ENCODE measurements around the gene ACMSD. TPM values are rescaled to one million over a fixed set of nuclear protein-coding genes. Genes with fewer than 3 reads are reported as not detected.

The ACMSD gene
- polyA plus RNA-seq, 1 of the 3 experiments (the other 2 are of a cell fraction), result not detected

- TF ChIP-seq ZBTB33 (IDR thresholded peaks at IDR 0.05; ENCODE audit: borderline replicate concordance, low read depth) (no peak), TCF12 (IDR thresholded peaks at IDR 0.05) (no peak), FOSL2 (IDR thresholded peaks at IDR 0.05; ENCODE audit: borderline replicate concordance, low read depth) (no peak), EP300 (IDR thresholded peaks at IDR 0.05; ENCODE audit: borderline replicate concordance in 1 of 2, low read depth in 1 of 2, low read length in 1 of 2) (no peak), NRF1 (IDR thresholded peaks at IDR 0.05; ENCODE audit: low read depth, low read length) (no peak)
Measured at GRCh38 chr2:134944975-134945374, 106.6 kb downstream of the ACMSD start (continued).

DNA sequence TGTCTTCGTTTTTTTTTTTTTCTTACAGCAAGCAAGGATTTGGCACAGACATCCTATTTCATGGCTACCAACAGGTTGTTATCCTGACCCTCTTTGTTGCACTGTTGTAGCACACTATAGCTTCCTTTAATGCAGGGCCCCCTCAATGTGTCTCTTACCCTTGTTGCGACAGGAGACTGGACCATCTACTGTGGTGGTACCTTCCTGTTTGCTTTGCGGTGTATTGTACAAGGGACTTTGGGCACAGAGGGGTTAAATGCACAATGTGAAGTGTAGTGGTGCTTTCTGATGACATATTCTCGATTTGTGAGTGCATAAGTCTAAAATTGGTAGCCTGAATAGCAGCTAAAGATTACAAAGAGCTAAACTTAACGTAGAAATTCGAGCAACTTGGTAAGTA, 107.7 kb downstream of the ACMSD start:
- WGBS (ENCODE audit: low lambda C conversion rate), result 85% methylated on average over 6 of the region's 6 CpGs

More for the DNA sequence above, 107.7 kb downstream of the ACMSD start:
- H3K4me2 ChIP-seq, result no peak overlapping the region
- no peak overlapping the region for H3K4me3 ChIP-seq (ENCODE audit: low read depth in 2 of 2, low read length in 1 of 2)
- H3K36me3 ChIP-seq (replicated peaks in 1 of 2; ENCODE audit: control insufficient read depth in 1 of 2, insufficient read depth in 2 of 2, low read length in 1 of 2), result peaks cover 69 to 85% of the 10 kb centered on the region in 2 experiments
- H3F3A ChIP-seq (replicated peaks; ENCODE audit: insufficient read depth), result peaks cover 16% of the 10 kb centered on the region
- POLR2A ChIA-PET, result no interaction called here
- H3K9me3 ChIP-seq, result no peaks in the 10 kb centered on the region
- DNase-seq, result no peak
- no peaks in the 10 kb centered on the region for H3K9me2 ChIP-seq
- no peak overlapping the region for H2AFZ ChIP-seq (ENCODE audit: low read depth)
- CTCF ChIA-PET, result interaction anchor here (0.6 to 1.7 kb wide), 4 partner anchors 10 to 38 kb away, joined by 3 to 7 read pairs (median 3); no protein-coding TSS in a partner anchor
- no peaks in the 10 kb centered on the region for H3K4me1 ChIP-seq (ENCODE audit: control insufficient read depth in 1 of 2, insufficient read depth in 2 of 2, low read depth in 1 of 2, low read length in 1 of 2)
- H4K20me1 ChIP-seq (ENCODE audit: insufficient read depth), result no peaks in the 10 kb centered on the region; the same call in 1 of the 2 replicates
- H3K79me2 ChIP-seq (ENCODE audit: insufficient read depth), result peaks cover 60% of the 10 kb centered on the region; the same call in 1 of the 2 replicates
- TF ChIP-seq, protein P1, sequence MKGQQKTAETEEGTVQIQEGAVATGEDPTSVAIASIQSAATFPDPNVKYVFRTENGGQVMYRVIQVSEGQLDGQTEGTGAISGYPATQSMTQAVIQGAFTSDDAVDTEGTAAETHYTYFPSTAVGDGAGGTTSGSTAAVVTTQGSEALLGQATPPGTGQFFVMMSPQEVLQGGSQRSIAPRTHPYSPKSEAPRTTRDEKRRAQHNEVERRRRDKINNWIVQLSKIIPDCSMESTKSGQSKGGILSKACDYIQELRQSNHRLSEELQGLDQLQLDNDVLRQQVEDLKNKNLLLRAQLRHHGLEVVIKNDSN (IDR thresholded peaks at IDR 0.05; ENCODE audit: borderline replicate concordance, low read depth), result no peak
- TF ChIP-seq, protein P2, sequence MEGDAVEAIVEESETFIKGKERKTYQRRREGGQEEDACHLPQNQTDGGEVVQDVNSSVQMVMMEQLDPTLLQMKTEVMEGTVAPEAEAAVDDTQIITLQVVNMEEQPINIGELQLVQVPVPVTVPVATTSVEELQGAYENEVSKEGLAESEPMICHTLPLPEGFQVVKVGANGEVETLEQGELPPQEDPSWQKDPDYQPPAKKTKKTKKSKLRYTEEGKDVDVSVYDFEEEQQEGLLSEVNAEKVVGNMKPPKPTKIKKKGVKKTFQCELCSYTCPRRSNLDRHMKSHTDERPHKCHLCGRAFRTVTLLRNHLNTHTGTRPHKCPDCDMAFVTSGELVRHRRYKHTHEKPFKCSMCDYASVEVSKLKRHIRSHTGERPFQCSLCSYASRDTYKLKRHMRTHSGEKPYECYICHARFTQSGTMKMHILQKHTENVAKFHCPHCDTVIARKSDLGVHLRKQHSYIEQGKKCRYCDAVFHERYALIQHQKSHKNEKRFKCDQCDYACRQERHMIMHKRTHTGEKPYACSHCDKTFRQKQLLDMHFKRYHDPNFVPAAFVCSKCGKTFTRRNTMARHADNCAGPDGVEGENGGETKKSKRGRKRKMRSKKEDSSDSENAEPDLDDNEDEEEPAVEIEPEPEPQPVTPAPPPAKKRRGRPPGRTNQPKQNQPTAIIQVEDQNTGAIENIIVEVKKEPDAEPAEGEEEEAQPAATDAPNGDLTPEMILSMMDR (IDR thresholded peaks at IDR 0.05), result no peak
- TF ChIP-seq JUND (IDR thresholded peaks at IDR 0.05), result no peak
- TF ChIP-seq EZH2phosphoT487 (IDR thresholded peaks at IDR 0.05; ENCODE audit: borderline replicate concordance, low read depth), result no peak
- no peak for TF ChIP-seq GATA2 (CRISPR knock-in tag; IDR thresholded peaks at IDR 0.05)
- no peak for TF ChIP-seq GABPA (IDR thresholded peaks at IDR 0.05; ENCODE audit: low read depth)
- TF ChIP-seq MXI1 (IDR thresholded peaks at IDR 0.05; ENCODE audit: low read depth, low read length), result no peak
- TF ChIP-seq NRF1 (IDR thresholded peaks at IDR 0.05; ENCODE audit: low read depth, low read length), result no peak
- TF ChIP-seq CHD2 (IDR thresholded peaks at IDR 0.05; ENCODE audit: low read length, partially characterized antibody), result no peak
- TF ChIP-seq, protein P3, sequence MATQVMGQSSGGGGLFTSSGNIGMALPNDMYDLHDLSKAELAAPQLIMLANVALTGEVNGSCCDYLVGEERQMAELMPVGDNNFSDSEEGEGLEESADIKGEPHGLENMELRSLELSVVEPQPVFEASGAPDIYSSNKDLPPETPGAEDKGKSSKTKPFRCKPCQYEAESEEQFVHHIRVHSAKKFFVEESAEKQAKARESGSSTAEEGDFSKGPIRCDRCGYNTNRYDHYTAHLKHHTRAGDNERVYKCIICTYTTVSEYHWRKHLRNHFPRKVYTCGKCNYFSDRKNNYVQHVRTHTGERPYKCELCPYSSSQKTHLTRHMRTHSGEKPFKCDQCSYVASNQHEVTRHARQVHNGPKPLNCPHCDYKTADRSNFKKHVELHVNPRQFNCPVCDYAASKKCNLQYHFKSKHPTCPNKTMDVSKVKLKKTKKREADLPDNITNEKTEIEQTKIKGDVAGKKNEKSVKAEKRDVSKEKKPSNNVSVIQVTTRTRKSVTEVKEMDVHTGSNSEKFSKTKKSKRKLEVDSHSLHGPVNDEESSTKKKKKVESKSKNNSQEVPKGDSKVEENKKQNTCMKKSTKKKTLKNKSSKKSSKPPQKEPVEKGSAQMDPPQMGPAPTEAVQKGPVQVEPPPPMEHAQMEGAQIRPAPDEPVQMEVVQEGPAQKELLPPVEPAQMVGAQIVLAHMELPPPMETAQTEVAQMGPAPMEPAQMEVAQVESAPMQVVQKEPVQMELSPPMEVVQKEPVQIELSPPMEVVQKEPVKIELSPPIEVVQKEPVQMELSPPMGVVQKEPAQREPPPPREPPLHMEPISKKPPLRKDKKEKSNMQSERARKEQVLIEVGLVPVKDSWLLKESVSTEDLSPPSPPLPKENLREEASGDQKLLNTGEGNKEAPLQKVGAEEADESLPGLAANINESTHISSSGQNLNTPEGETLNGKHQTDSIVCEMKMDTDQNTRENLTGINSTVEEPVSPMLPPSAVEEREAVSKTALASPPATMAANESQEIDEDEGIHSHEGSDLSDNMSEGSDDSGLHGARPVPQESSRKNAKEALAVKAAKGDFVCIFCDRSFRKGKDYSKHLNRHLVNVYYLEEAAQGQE (IDR thresholded peaks at IDR 0.05; ENCODE audit: low read depth, low read length), result no peak
- no peak for TF ChIP-seq FOXM1 (IDR thresholded peaks at IDR 0.05; ENCODE audit: low read depth)
- no peak for TF ChIP-seq RAD21 (IDR thresholded peaks at IDR 0.05; ENCODE audit: low read length)
- TF ChIP-seq, protein P4, sequence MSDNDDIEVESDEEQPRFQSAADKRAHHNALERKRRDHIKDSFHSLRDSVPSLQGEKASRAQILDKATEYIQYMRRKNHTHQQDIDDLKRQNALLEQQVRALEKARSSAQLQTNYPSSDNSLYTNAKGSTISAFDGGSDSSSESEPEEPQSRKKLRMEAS (IDR thresholded peaks at IDR 0.05; ENCODE audit: low read depth), result no peak
- TF ChIP-seq SIN3A (IDR thresholded peaks at IDR 0.05; ENCODE audit: borderline replicate concordance, low read depth, low read length), result no peak
- no peak for TF ChIP-seq RXRA (IDR thresholded peaks at IDR 0.05; ENCODE audit: borderline replicate concordance, low read depth)
- no peak for TF ChIP-seq FOSL2 (IDR thresholded peaks at IDR 0.05; ENCODE audit: borderline replicate concordance, low read depth)
- no peak overlapping the region for H3K27ac ChIP-seq (ENCODE audit: low read depth in 2 of 2, low read length in 1 of 2)
- H3K27me3 ChIP-seq (ENCODE audit: insufficient read depth), result no peaks in the 10 kb centered on the region
- H3K9ac ChIP-seq, result no peak overlapping the region
